ENCODE data around the gene PCSK5. TPM values are rescaled to one million over a fixed set of nuclear protein-coding genes. Genes with fewer than 3 reads are reported as not detected.

The PCSK5 gene
- total RNA-seq, 1 donor from 2014 or later = 30.7 TPM

DNA sequence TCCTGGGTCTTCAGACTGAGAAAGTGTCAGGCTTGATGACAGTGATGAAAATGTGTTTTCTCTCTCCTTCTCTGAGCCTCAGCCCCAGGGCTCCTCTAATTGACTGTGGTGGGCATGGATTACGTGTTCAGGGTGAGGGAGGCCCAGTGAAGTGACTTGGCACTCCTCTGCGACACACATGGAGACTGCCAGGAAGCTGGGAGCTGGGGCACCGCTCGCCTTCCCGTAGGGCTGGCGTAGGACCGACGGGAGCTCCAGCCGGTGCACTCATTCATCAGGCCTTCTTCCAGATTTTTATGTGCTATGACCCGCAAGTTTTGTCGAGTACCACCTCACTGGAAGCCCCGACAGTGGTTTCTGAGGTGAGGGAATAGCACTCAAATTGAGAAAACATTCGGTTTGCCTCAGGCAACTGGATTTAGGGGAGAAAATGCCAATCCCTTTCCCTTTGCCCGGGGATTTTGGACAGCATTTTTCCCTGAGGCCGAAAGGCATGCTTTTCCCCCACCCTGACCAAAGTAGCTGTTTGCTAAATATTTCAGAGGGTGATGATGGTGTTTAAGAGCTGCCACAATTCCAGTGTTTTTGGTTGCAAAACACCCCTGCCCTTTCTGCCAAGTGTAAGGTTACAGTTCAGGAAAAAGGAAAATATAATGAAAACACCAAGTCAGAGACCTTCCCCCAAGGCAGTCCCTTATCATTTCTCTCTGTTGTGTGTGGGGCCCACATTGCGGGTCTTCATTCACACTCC is 83.7 kb downstream of the PCSK5 start:
- Mint-ChIP-seq H3K4me3 (no peak overlapping the region), H3K27me3 (no peaks in the 10 kb centered on the region), H3K27ac (no peak overlapping the region)

DNA sequence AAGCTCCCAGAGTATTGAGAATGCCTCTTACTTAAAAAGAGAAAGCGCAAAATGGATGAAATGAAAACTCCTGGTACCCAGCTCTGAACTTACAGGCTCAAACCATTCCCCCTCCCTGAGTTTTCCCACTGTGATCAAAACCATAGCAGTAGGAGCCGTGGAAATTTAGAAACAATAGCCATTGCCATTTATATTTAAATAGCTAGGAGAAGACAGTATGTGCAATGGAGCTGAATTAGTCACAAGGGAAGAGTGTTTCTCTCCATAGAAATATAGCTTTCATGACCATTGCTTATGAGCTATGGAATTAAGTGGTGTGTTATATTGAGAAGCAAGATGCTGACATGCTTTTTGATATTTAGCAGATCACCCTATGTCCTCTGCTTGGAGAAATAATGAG is 84.6 kb downstream of the PCSK5 start:
- TF ChIP-seq, protein P1, sequence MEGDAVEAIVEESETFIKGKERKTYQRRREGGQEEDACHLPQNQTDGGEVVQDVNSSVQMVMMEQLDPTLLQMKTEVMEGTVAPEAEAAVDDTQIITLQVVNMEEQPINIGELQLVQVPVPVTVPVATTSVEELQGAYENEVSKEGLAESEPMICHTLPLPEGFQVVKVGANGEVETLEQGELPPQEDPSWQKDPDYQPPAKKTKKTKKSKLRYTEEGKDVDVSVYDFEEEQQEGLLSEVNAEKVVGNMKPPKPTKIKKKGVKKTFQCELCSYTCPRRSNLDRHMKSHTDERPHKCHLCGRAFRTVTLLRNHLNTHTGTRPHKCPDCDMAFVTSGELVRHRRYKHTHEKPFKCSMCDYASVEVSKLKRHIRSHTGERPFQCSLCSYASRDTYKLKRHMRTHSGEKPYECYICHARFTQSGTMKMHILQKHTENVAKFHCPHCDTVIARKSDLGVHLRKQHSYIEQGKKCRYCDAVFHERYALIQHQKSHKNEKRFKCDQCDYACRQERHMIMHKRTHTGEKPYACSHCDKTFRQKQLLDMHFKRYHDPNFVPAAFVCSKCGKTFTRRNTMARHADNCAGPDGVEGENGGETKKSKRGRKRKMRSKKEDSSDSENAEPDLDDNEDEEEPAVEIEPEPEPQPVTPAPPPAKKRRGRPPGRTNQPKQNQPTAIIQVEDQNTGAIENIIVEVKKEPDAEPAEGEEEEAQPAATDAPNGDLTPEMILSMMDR (conservative IDR thresholded peaks at IDR 0.05) = no peak
- peaks cover 13% of the 10 kb centered on the region for H3K36me3 Mint-ChIP-seq

More for the DNA sequence above, 83.7 kb downstream of the PCSK5 start:
- TF ChIP-seq, protein P1 (conservative IDR thresholded peaks at IDR 0.05) = no peak
- Mint-ChIP-seq H3K36me3 (peaks cover 13% of the 10 kb centered on the region), H3K9me3 (no peaks in the 10 kb centered on the region), H3K4me1 (ENCODE audit: unreplicated experiment) (peaks cover 30% of the 10 kb centered on the region)
- DNase-seq (ENCODE audit: extremely low spot score, unreplicated experiment) = no peak

DNA sequence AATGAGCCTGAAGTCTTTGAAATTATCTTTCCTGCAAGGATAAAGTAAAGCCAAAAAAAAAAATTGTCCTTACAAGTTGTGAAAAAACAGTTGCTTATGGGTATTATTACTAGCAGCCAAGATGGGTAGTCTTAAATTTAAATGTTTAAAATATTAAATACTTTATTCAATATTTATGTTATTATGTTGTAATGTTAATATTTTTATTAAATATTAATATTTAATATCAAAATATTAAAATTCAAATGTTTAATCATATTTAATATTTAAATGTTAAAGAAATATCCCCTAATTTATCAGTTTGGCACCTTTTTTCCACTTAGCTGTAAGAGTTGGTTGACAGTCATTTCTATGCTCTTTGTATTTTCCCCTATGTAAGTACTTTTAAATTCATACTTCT is 86.1 kb downstream of the PCSK5 start:
- no peak overlapping the region for H3K4me3 Mint-ChIP-seq
- H3K9me3 Mint-ChIP-seq = no peaks in the 10 kb centered on the region
- H3K4me1 Mint-ChIP-seq (ENCODE audit: unreplicated experiment) = peaks cover 30% of the 10 kb centered on the region
- H3K27ac Mint-ChIP-seq = no peak overlapping the region
- TF ChIP-seq, protein P1 (conservative IDR thresholded peaks at IDR 0.05) = no peak
- H3K27me3 Mint-ChIP-seq = no peaks in the 10 kb centered on the region
- H3K36me3 Mint-ChIP-seq = peaks cover 9% of the 10 kb centered on the region
- no peak for DNase-seq (ENCODE audit: extremely low spot score, unreplicated experiment)

More for the DNA sequence above, 84.6 kb downstream of the PCSK5 start:
- H3K27ac Mint-ChIP-seq = no peak overlapping the region
- H3K9me3 Mint-ChIP-seq = no peaks in the 10 kb centered on the region
- H3K4me1 Mint-ChIP-seq (ENCODE audit: unreplicated experiment) = peaks cover 30% of the 10 kb centered on the region
- H3K27me3 Mint-ChIP-seq = no peaks in the 10 kb centered on the region
- DNase-seq (ENCODE audit: extremely low spot score, unreplicated experiment) = no peak
- H3K4me3 Mint-ChIP-seq = no peak overlapping the region

GRCh38 chr9:75979362-75979761 is 88.9 kb downstream of the PCSK5 start:
- Mint-ChIP-seq H3K27me3 (no peaks in the 10 kb centered on the region), H3K4me1 (ENCODE audit: unreplicated experiment) (peaks cover 24% of the 10 kb centered on the region), H3K9me3 (no peaks in the 10 kb centered on the region), H3K27ac (no peak overlapping the region), H3K4me3 (no peak overlapping the region), H3K36me3 (no peaks in the 10 kb centered on the region)
- DNase-seq (ENCODE audit: extremely low spot score, unreplicated experiment) = no peak
- TF ChIP-seq, protein P1 (conservative IDR thresholded peaks at IDR 0.05) = peak; percentile 44

- no peak for DNase-seq (ENCODE audit: extremely low spot score, unreplicated experiment)
- no peaks in the 10 kb centered on the region for H3K4me1 Mint-ChIP-seq (ENCODE audit: unreplicated experiment)
- no peaks in the 10 kb centered on the region for H3K9me3 Mint-ChIP-seq
- H3K27me3 Mint-ChIP-seq = no peaks in the 10 kb centered on the region
- TF ChIP-seq, protein P1 (conservative IDR thresholded peaks at IDR 0.05) = no peak
- H3K36me3 Mint-ChIP-seq = peaks cover 5% of the 10 kb centered on the region
- no peak overlapping the region for H3K4me3 Mint-ChIP-seq
- no peak overlapping the region for H3K27ac Mint-ChIP-seq
Observed at GRCh38 chr9:75983319-75984045, 93.0 kb downstream of the PCSK5 start.
